NCI-H1048 (cell line): ENCODE measurements around the gene NRAP.
A peak's percentile ranks its signal among the peaks of the same experiment; 100 is the strongest.

Source experiments
- DNase-seq: peaks from one replicate; lab custom pipeline; 2025; lab: John Stamatoyannopoulos, UW

The NRAP gene, protein sequence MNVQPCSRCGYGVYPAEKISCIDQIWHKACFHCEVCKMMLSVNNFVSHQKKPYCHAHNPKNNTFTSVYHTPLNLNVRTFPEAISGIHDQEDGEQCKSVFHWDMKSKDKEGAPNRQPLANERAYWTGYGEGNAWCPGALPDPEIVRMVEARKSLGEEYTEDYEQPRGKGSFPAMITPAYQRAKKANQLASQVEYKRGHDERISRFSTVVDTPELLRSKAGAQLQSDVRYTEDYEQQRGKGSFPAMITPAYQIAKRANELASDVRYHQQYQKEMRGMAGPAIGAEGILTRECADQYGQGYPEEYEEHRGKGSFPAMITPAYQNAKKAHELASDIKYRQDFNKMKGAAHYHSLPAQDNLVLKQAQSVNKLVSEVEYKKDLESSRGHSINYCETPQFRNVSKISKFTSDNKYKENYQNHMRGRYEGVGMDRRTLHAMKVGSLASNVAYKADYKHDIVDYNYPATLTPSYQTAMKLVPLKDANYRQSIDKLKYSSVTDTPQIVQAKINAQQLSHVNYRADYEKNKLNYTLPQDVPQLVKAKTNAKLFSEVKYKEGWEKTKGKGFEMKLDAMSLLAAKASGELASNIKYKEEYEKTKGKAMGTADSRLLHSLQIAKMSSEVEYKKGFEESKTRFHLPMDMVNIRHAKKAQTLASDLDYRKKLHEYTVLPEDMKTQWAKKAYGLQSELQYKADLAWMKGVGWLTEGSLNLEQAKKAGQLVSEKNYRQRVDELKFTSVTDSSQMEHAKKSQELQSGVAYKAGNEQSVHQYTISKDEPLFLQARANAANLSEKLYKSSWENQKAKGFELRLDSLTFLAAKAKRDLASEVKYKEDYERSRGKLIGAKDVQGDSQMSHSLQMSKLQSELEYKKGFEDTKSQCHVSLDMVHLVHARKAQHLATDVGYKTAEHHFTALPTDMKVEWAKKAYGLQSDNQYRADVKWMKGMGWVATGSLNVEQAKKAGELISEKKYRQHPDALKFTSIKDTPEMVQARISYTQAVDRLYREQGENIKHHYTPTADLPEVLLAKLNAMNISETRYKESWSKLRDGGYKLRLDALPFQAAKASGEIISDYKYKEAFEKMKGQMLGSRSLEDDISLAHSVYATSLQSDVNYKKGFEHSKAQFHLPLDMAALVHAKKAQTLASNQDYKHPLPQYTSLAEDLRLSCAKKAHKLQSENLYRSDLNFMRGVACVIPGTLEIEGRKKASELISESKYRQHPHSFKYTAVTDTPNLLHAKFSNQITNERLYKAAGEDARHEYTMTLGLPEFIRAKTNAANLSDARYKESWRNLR (N-terminal part only)

DNA sequence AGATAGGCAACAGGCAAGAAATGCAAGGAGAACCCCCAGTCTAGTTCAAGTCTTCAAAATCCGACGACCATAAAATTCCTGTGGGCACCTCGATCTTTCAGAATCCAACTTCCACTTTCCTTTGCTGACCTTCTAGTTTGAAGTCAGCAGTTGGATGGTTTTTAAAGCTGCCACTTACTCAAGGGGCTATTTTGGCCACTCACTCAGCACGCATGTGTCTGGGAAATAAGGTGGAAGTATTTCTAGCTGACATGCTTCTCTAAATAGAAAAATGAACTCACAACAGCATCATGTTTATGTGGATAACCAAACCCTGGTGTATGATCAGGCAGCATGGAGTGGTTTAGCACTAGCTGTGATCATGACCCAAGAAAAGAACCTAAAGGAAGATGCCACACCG lies at the start of gene NRAP:
NRAP (minus strand) TSS at position 134 of the 400 bp plus-strand sequence. CDS start 159 bp downstream, outside the sequence.
- no peak for DNase-seq

DNA sequence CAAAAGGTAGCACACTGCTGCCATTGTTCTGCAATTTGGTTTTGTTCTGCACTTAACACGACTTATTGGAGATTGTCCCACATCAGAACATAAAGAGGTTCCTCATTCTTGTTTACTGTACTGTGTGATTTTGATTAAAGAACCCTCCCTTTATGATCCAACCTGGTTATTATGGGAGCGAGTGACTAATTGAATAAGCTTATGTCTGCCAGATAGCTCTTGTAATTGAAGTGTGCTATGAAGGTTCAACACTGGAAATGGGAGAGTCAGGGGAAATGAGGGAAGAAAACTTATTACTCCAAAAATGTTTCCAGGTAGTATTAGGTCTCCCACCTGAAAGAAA lies 49.8 kb upstream of the NRAP start:
- DNase-seq = peak; percentile 68

DNA sequence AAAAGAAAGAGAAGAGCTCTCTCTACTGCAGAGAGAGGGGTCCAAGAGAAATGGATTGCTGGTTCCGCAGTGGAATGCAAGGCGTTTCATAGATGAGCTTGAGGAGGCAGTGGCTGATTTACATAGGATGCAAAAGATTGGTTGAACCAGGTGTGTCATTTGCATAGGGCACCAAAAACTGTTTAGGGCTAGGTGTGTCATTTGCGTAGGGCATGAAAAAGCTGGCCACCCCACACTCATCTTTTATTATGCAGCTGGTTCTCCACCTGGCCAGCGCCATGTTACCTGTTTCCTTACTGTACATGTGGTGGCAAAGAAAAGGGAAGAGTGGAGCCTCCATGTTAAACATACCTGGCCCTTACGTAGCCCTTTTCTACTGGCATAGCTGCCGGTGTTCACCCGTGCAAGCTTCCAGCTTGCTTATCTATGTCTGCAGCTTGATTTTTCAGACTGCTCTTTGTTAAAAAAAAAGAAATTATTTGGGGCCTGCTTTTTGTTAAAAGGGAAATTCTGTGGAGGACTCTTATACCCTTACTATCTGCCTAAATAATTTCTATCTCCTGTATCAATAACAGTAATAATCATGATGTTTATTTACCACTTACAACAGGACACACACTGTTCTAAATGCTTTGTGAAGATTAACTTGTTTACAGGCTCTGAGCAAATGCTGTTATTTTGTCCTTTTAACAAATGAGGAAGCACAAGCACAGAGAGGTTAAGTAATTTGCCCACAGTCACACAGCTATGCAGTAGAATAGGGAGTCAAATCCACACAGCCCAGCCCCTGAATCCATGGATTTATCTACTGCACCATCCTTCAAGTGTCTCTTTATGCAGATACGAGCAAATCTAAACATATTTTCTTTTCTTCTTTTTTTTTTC lies 49.2 kb upstream of the NRAP start:
- peak; percentile 67 for DNase-seq

DNA sequence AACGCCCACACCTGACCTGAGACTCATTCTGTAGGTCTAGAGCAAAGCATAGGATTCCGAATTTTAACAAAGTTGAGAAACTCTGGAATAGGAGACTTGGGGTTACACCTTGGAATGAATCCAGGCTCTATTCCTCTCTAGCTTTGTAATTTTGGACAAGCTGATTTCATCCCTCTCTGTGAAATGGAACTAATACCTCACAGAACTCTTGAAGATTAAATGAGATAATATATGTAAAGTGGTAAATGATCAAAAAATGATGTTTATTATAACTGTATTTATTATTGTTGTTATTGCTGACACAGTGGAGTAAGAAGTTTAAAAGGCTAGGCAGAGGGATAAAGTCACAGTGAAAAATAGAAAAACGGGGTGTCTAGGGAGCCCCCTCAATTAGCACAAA lies 48.2 kb upstream of the NRAP start:
- DNase-seq = no peak

DNA sequence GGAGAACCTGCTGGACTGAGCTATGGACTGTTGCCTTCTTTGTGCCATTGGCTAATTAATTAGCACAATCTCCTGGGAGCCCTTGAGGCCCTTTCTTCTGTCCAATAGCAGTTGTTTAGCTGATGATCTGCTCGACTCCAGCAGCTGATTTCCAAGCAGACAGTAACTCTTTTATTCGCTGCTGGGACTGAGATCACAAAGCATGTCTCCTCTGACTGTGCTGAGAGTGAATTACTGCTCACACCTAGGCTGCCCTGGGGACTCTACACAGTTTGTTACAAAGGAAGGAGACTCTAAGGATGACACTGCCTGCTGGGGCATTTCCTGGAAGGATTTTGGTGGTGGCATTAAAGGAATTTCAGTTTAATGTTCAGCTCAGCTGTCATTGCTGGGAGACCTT lies 47.3 kb upstream of the NRAP start:
- no peak for DNase-seq

DNA sequence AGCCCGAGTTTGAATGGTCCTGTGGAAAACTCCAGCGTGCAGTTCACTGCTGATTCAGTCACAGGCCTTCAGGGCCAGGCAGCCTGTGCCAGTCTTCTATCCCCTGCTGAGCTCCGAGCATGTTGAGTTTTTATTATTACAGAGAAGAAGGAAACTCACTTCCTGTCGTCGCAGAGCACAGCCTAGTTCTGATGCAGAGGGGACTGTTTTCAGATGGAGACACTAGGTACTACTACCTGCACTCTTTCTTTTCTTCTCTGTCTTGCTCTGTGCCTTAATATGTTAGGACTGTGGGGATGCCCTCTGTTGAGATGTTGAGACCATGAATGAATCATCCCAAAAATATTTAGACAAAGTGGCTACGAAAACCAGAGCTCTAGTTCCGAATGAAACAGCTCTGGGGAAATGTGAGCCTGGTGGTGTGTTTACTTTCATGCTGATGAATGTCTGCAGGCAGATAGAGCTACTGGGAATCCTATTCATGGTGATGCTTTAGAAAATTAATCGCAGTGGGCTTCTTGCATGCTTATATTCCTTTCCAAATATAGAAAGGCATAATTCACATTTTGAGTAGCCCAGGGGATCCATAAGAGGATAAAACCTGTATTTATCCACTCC lies 45.5 kb upstream of the NRAP start:
- no peak for DNase-seq

DNA sequence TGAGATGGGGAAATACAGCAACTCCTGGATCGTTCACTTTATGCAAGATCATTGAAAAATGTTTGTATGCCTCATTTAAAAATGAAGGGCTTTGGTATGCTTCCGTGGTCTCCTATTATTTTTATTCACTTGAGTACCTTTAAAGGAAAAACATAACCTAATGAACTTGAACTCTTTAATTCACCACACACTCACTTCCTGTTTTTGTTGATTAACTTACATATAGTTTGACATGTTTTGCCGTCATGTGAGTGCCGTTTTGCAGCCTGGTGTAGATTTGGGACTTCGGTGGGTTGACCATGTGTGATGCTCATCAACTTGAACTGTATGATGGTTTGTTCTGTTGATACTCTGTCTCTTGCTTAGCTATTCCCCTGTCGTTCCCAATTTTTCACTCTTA lies 44.8 kb upstream of the NRAP start:
- no peak for DNase-seq

DNA sequence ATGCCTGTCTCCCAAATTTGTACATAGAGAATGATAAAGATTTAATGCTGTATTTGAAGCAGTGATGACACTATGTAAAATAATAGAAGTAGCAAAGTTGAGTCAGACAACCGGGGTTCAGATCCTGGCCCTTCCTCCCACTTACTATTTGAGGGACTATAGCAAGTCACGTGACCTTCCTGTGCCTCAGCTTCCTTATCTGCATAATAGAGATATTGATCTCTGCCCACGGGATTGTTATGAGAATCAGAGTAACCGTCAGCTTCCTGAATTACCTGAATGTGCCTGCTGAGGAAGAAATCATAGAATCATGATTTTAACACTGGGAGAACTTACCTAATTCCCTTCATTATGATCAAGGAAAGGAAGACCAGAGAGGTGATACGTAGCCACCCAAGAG lies 42.8 kb upstream of the NRAP start:
- no peak for DNase-seq

DNA sequence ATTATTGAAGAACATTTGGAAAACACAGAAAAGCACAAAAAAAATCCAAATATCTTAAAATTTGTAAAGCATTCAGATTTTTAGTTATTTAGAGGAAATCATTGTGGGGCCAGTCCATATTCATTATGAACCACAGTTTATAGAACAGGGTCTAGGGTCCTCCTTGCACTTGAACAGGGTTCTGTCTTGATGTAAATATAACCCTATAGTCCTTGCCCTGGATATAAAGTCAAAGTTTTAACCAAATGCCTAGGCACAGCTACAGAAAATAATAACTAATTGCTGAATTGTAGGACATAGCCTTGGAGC lies 41.5 kb upstream of the NRAP start:
- DNase-seq = no peak

DNA sequence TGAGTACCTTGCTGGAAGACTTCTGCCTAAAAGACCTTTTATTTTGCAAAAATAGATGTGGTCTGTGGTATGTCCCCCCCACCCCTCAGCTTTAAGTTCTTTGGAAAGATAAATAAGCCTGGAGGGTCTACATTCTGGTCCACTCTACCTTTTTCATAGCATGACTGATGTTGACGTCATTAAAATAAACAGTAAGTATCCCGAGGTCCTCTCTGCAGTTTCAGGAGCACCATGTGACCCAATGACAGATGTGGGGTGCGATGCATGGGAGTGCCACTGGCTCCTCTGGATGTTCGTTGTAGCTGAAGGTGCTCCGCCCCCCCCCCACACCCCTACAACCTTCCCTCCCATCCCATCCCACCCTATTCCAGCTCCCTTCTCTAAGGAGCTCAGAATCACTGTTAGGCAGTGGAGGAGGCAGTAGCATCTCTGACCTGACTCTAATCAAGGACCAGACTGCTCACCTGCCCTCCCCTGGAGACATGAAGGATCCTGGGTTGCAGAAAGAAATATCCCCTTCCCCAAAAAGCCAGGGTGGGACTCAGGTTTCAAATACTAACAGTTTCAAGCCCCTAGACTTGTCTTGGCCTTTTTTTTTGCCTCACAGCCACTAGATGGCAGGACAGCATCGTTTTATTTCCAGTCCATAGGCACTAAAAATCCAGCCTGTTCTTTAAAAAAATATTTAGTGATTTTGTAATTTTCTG lies 40.9 kb upstream of the NRAP start:
- no peak for DNase-seq

DNA sequence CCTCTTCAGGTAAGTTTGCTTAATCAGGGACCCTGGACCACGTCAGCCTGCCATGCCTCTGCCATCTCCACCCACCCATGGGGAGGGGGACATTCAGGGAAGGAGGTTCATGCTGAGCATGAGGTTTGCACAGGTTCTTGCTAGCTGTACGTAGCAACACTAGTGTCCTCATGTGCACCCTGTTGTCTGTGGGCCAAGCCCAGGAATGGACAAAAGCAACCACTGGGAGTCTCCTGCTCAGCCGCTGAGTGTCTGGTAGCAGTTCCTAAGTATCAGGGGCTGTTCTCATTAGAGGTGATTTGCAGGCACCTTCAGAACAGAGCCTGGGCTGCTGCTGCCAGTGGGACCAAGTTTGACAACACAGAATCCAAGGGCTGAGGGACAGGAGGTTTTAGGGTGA lies 33.8 kb upstream of the NRAP start:
- DNase-seq = no peak

DNA sequence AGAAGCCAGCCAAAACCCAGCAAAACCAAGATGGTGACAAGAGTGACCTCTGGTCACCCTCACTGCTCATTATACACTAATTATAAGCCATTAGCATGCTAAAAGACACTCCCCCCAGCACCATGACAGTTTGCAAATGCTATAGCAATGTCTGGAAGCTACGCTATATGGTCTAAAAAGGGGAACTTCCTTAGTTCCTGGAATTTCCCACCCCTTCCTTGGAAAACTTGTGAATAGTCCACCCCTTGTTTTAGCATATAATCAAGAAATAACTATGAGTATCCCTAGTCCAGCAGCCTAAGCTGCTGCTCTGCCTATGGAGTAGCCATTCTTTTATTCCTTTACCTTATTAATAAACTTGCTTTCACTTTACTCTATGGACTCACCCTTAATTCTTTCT lies 31.9 kb upstream of the NRAP start:
- no peak for DNase-seq

DNA sequence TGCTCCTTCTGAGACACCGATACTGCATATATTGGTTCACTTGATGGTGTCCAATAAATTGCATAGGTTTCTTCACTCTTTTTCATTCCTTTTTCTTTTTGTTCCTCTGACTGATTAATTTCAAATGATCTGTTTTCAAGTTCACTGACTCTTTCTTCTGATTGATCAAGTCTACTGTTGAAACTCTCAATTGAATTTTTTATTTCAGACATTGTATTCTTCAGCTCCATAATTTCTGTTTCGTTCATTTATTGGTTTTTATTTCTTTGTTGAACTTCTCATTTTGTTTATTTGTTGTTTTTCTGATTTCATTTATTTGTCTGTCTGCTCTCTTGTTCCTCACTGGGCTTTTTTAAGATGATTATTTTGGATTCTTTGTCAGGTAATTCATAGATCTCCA lies 29.5 kb upstream of the NRAP start:
- no peak for DNase-seq

DNA sequence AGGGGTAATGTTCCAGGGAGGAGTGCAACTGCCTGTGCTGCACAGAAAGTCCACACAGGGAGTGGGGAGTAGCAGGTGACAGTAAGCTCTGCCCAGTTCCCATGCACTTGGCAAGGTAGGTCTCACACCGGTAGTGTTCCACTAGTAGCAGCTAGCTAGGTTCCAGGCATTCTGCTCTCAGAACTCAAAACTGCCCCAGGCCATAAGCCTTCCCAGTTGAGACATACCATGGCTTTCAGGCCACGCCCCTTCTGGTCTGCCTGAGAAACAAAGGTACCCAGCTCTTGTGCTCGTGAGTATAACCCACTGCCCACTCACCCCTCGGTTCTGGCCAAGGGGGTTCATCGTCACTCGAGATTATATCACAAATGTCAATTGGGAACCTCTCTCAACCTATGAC lies 28.4 kb upstream of the NRAP start:
- no peak for DNase-seq

DNA sequence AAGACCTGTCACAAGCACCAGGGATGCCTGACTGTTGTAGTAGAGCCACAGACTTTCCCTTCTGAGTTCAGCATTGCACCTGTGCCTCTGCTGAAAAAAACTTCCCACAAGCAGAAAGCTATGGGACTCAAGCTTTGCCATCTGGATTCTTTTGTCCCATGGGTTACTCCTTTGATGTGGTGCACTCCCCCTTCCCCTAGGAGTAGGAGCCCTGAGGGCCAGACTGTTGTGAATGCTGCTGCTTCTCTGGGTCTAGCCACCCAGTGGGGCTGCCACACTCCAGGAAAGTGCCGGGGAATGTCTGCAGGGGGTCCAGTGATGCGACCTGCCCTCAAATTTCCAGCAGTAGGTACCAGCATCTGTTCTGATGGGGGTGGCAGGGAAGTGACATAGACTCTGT lies 27.5 kb upstream of the NRAP start:
- DNase-seq = no peak

DNA sequence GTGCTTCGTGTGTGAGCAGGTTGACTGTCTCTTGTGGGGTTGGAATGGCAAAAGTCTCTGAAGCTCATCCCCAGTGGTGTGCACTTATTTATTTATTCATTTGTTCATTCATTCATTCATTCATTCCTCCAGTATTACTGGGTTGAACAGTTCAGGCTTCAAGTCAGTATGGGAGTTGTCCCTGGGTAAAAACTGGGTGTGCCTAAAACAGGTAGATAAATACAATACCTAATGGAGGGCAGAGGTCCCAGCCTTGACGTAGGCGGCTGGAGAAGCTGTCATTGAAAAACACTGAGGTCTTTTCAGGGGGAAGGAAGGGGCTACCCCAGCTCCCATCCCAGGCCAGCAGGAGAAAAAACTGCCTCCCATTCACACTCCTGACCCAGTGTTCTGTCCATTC lies 26.9 kb upstream of the NRAP start:
- DNase-seq = no peak

DNA sequence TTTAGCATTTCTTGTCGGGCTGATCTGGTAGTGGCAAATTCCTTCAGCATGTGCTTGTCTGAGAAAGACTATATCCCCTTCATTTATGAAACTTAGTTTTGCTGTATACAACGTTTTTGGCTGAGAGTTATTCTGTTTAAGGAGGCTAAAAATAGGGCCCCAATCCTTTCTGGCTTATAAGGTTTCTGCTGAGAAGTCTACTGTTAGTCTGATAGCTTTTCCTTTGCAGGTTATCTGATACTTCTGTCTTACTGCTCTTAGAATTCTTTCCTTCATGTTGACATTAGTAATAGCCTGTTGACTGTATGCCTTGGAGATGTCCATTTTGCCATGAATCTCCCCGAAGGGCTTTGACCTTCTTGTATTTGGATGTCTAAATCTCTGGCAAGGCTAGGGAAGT lies 25.7 kb upstream of the NRAP start:
- DNase-seq = no peak

DNA sequence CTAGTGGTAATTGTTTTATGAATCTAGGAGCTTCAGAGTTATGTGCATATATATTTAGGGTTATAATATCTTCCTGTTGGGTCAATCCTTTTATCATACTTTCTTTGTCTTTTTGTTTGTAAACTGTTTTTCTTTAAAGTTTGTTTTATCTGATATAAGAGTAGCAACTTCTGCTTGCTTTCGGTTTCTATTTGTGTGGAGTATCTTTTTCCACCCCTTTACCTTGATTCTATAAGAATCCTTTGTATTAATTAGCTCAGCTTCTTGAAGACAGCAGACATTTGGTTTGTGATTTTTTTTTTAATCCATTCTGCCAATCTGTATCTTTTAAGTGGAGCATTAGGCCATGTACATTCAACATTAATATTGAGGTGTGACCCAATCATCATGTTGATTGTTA lies 25.2 kb upstream of the NRAP start:
- no peak for DNase-seq

DNA sequence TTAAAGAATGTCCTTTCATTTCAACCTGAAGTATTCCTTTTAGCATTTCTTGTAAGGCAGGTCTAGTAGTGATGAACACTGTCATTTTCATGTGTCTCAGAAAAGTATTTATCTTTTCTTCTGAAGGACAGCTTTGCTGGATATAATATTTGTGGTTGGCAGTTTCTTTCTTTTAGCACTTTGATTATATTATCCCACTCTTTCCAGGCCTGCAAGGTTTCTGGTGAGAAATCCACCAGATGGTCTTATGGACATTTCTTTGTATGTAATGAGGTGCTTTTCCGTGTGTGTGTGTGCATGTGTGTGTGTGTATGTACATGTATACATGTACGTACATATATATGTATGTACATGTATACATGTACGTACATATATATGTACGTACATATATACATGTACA lies 23.2 kb upstream of the NRAP start:
- no peak for DNase-seq

DNA sequence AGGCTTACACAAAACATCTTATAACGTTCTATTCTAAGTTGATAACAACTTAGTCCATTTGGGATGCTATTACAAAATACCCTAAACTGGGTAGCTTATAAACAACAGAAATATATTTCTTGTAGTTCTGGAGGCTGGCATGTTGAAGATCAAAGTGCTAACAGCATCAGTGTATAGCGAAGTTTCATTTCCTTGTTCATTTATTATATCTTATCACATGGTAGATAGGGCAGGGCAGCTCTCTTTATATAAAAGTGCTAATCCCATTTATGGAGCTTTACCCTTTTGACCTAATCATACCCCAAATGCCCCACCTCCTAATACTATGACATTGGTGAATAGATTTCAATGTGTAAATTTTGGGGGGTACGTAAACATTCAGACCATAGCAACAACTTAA lies 22.2 kb upstream of the NRAP start:
- no peak for DNase-seq

DNA sequence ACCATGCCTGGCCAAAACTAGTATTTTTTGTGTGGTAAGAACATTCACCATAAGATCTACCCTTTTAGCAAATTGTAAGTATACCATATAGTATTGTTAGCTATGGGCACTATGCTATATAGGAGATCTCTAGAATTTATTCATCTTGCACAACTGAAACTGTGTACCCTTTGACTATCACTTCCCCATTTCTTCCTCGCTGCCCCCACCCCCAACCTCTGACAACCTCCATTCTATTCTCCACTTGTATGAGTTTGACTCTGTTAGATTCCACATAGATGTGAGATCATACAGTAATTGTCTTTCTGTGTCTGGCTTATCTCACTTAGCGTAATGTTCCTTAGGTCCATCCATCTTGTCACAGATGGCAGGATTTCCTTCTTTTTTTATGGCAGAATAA lies 19.5 kb upstream of the NRAP start:
- DNase-seq = no peak
